HepG2 (cell line): ENCODE results near the gene ALDH4A1. TPM values are rescaled to one million over a fixed set of nuclear protein-coding genes. Genes with fewer than 3 reads are reported as not detected.
"Not testable (repeated sequence)": the region's sequence is repeated elsewhere in the genome, so short reads cannot be mapped to it uniquely, and the experiment has no call there.

Experiments
- ATAC-seq: fragments of 200-7000 bp; cut with Tn5 transposase; 3 replicates; pipeline ENCODE4 v1.9.1; 2020; ENCODE audit warnings: mild to moderate bottlenecking, moderate library complexity
- BruUV-seq: library from RNA; stranded (reverse); fragments of 400-500 nt; replicated peaks from 2 replicates; lab custom pipeline; 2021; lab: Mats Ljungman, UMichigan
- CTCF ChIA-PET: fragments of 300-600 bp; formaldehyde crosslinking; extraction: SDS; loops from one replicate; lab custom pipeline; 2021; ENCODE audit warnings: low total read pairs, inconsistent platforms, low intra/inter-chr PET ratio; lab: Yijun Ruan, JAX
- POLR2A ChIA-PET: fragments of 350-600 bp; sonication (Branson Sonifier 250); formaldehyde crosslinking; loops from one replicate; lab custom pipeline; 2020; ENCODE audit warnings: antibody characterized with exemption, inconsistent platforms; lab: Yijun Ruan, JAX
- DNase-seq: peaks from one replicate; pipeline ENCODE4 v3.0.0-alpha.2; 2015; ENCODE audit warnings: low spot score
- FAIRE-seq: peaks from 3 replicates; lab custom pipeline; 2011; peaks lifted over from hg19 to GRCh38; lab: Jason Lieb, UNC
- H2AFZ ChIP-seq: one replicate; pipeline ENCODE4 v1.6.1; 2011; ENCODE audit warnings: low read length, inconsistent platforms
- H3K27ac ChIP-seq: fragments of 300-600 bp; 3 replicates; pipeline ENCODE4 v1.8.0; 2011; ENCODE audit warnings: mixed run types, mild to moderate bottlenecking, mixed read lengths, low read length, inconsistent platforms; ENCODE audit not compliant: insufficient read depth; ENCODE audit errors: extremely low read length
- H3K27me3 ChIP-seq, 2 experiments: fragments of 200-600 bp in 1 of 2; 2 replicates in 1 of 2; 3 replicates in 1 of 2; pipeline versions ENCODE4 v1.6.0 to v1.8.0; 2011; ENCODE audit warnings: low read length in 2 of 2, mild to moderate bottlenecking in 2 of 2, moderate library complexity in 2 of 2, inconsistent platforms in 1 of 2; ENCODE audit not compliant: insufficient read depth in 2 of 2, control insufficient read depth in 1 of 2
- H3K36me3 ChIP-seq, 2 experiments: fragments of 200-600 bp in 1 of 2; replicated peaks in 1 of 2; 2 replicates in 1 of 2; 3 replicates in 1 of 2; pipeline versions ENCODE4 v1.5.1 to v1.8.0; 2011; ENCODE audit warnings: low read length in 2 of 2, inconsistent platforms in 1 of 2; ENCODE audit not compliant: insufficient read depth in 2 of 2, control insufficient read depth in 1 of 2
- H3K4me1 ChIP-seq: 2 replicates; pipeline ENCODE4 v1.5.1; 2012; ENCODE audit warnings: low read length, inconsistent platforms; ENCODE audit not compliant: insufficient read depth
- H3K4me2 ChIP-seq: 2 replicates; pipeline ENCODE4 v1.6.0; 2011; ENCODE audit warnings: low read depth, low read length, inconsistent platforms
- H3K4me3 ChIP-seq, 3 experiments: fragments of 200-600 bp in 1 of 3; sonication (generic), shearing (Covaris generic) in 1 of 3; replicated peaks in 1 of 3; 2 replicates each; pipeline ENCODE4 v1.5.1; 2011 to 2016; ENCODE audit warnings: low read length in 3 of 3, inconsistent platforms in 2 of 3, low read depth in 2 of 3, mild to moderate bottlenecking in 2 of 3, control low read depth in 1 of 3, mixed read lengths in 1 of 3; ENCODE audit not compliant: insufficient read depth in 1 of 3
- H3K79me2 ChIP-seq: one replicate; pipeline ENCODE4 v1.6.1; 2011; ENCODE audit warnings: low read length, inconsistent platforms; ENCODE audit not compliant: insufficient read depth
- H3K9ac ChIP-seq: 2 replicates; pipeline ENCODE4 v1.6.0; 2011; ENCODE audit warnings: mild to moderate bottlenecking, low read depth, low read length, inconsistent platforms; ENCODE audit not compliant: insufficient read depth
- H3K9me3 ChIP-seq: 2 replicates; pipeline ENCODE4 v1.5.1; 2012; ENCODE audit warnings: mild to moderate bottlenecking, low read length
- H4K20me1 ChIP-seq: 2 replicates; pipeline ENCODE4 v1.6.0; 2011; ENCODE audit warnings: inconsistent platforms, mild to moderate bottlenecking, low read length, moderate library complexity; ENCODE audit not compliant: insufficient read depth
- ADNP ChIP-seq: sonication (generic); formaldehyde crosslinking; IDR thresholded peaks from 2 replicates; pipeline ENCODE4 v1.4.0; 2020; ENCODE audit warnings: missing genetic modification reagents
- ATF7-NPFF ChIP-seq: sonication (generic); formaldehyde crosslinking; IDR thresholded peaks from 2 replicates; pipeline ENCODE4 v1.8.1; 2023; ENCODE audit warnings: mild to moderate bottlenecking, low read depth, missing genetic modification reagents, moderate library complexity
- CHD4 ChIP-seq: fragments of 200-600 bp; sonication (generic); IDR thresholded peaks from 2 replicates; pipeline ENCODE4 v1.7.0; 2017; ENCODE audit warnings: mild to moderate bottlenecking, low read length, borderline replicate concordance
- DBP ChIP-seq: sonication (generic); formaldehyde crosslinking; IDR thresholded peaks from 2 replicates; pipeline ENCODE4 v1.4.0; 2020; ENCODE audit warnings: missing genetic modification reagents; ENCODE audit errors: not compliant biosample characterization
- DR1 ChIP-seq: sonication (generic); formaldehyde crosslinking; IDR thresholded peaks from 2 replicates; pipeline ENCODE4 v1.8.0; 2021; ENCODE audit warnings: mild to moderate bottlenecking, missing genetic modification reagents, inconsistent platforms
- EZH2 ChIP-seq: conservative IDR thresholded peaks from 2 replicates; pipeline ENCODE4 v1.6.1; 2012; ENCODE audit warnings: mild to moderate bottlenecking, low read depth, low read length, moderate library complexity
- HOXA3 ChIP-seq: sonication (generic); formaldehyde crosslinking; IDR thresholded peaks from 2 replicates; pipeline ENCODE4 v1.5.0; 2020; ENCODE audit warnings: missing genetic modification reagents
- KLF16 ChIP-seq, 2 experiments: sonication (generic) in 1 of 2; formaldehyde crosslinking in 1 of 2; IDR thresholded peaks; 2 replicates each; pipeline versions ENCODE4 v1.6.1 to v1.8.0; 2016 to 2023; ENCODE audit warnings: missing genetic modification reagents in 2 of 2, missing compliant biosample characterization in 1 of 2
- POGZ ChIP-seq: sonication (generic); formaldehyde crosslinking; IDR thresholded peaks from 2 replicates; pipeline ENCODE4 v1.4.0; 2020; ENCODE audit warnings: mild to moderate bottlenecking, missing genetic modification reagents
- THAP7 ChIP-seq: sonication (generic); formaldehyde crosslinking; IDR thresholded peaks from 2 replicates; pipeline ENCODE4 v1.8.1; 2023; ENCODE audit warnings: mild to moderate bottlenecking, missing genetic modification reagents
- ZBTB38 ChIP-seq: sonication (generic); formaldehyde crosslinking; IDR thresholded peaks from 2 replicates; pipeline ENCODE4 v1.5.1; 2020; ENCODE audit warnings: mild to moderate bottlenecking, missing genetic modification reagents
- ZMYM3 ChIP-seq: sonication (generic); formaldehyde crosslinking; IDR thresholded peaks from 2 replicates; pipeline ENCODE4 v1.5.1; 2020; ENCODE audit warnings: mild to moderate bottlenecking, missing genetic modification reagents
- ZNF629 ChIP-seq: sonication (generic); formaldehyde crosslinking; conservative IDR thresholded peaks from 2 replicates; pipeline ENCODE4 v1.5.0; 2020; ENCODE audit warnings: missing genetic modification reagents
- ZNF841 ChIP-seq: sonication (generic); formaldehyde crosslinking; IDR thresholded peaks from 2 replicates; pipeline ENCODE4 v1.8.1; 2023; ENCODE audit warnings: missing genetic modification reagents, borderline replicate concordance
- WGBS: methylation state at CpG from one replicate; pipeline ENCODE4 v1.1.6; 2017; ENCODE audit warnings: low lambda C conversion rate; 5-methylcytosine and 5-hydroxymethylcytosine counted together
- in situ Hi-C: cut with HindIII; loops from 2 replicates; pipeline ENCODE4 v1.10.0; 2017; ENCODE audit warnings: low pct_unique_long_range_greater_than_20kb; ENCODE audit not compliant: extremely low pct_ligation_motif_present
- intact Hi-C: fragments of 100-400 bp; cut with micrococcal nuclease; formaldehyde crosslinking; loops from one replicate; pipeline ENCODE4 v1.10.0; 2022; ENCODE audit not compliant: unreplicated experiment
- polyA plus RNA-seq, 8 experiments: library from polyadenylated mRNA; depleted of rRNA in 3 of 8; stranded (reverse) in 7 of 8; unstranded in 1 of 8; fragments of >200 nt; fragmentation: Illumina TruSeq in 4 of 8; extraction: Trizol in 4 of 8; gene quantifications; 2 replicates each; pipeline versions ENCODE4 v1.2.1 to v1.2.3, GENCODE V29; 2011 to 2016; ENCODE audit warnings: low read depth in 4 of 8, missing spikeins in 1 of 8, mixed read lengths in 1 of 8; ENCODE audit not compliant: insufficient read depth in 1 of 8
- total RNA-seq, 5 experiments: library from RNA; depleted of rRNA; stranded (reverse); fragments of >200 nt; fragmentation: Illumina TruSeq; extraction: Trizol; gene quantifications; 2 replicates each; pipeline ENCODE4 v1.2.3, GENCODE V29; 2016; ENCODE audit warnings: low read depth in 1 of 5

ALDH4A1 gene
- total and polyA plus RNA-seq, 2 of the 13 experiments (the other 11 are each of a cell fraction or from before 2014, with no cell fraction given), result 76.4 to 240 TPM

GRCh38 chr1:18893120-18893519 is 9.2 kb downstream of the ALDH4A1 start:
- peaks cover 16 to 43% of the 10 kb centered on the region in 2 experiments for H3K36me3 ChIP-seq

GRCh38 chr1:18891858-18892257 is 10.5 kb downstream of the ALDH4A1 start:
- not testable (repeated sequence) for ATAC-seq

More at GRCh38 chr1:18893120-18893519, 9.2 kb downstream of the ALDH4A1 start:
- in situ Hi-C loops (no loop called here), intact Hi-C loops (no loop called here)
- Histone ChIP-seq H3K27ac (no peak overlapping the region), H3K4me2 (peak overlapping the region; percentile 11; the same call in 1 of the 2 replicates), H4K20me1 (peaks cover 78% of the 10 kb centered on the region), H3K9ac (no peak overlapping the region), H3K27me3 (no peaks in the 10 kb centered on the region), H2AFZ (no peak overlapping the region), H3K9me3 (no peaks in the 10 kb centered on the region), H3K79me2 (peaks cover 73% of the 10 kb centered on the region), H3K4me3 (no peak overlapping the region), H3K4me1 (peaks cover 76% of the 10 kb centered on the region)
- ChIA-PET POLR2A (interaction anchor here (0.9 kb wide), 1 partner anchor 10 kb away, joined by 3 read pairs; the partner anchor contains the start of gene ALDH4A1), CTCF (no interaction called here)
- TF ChIP-seq DBP (CRISPR knock-in tag) (no peak), ZNF841 (no peak), KLF16 (CRISPR knock-in tag; IDR thresholded peaks at IDR 0.05) (no peak), DR1 (no peak), ZBTB38 (CRISPR knock-in tag) (no peak), ADNP (CRISPR knock-in tag) (peak; percentile 46; the same call in 1 of the 2 replicates), ZMYM3 (CRISPR knock-in tag) (peak; percentile 60; the same call in 1 of the 2 replicates), ZNF629 (CRISPR knock-in tag) (peak; percentile 98), HOXA3 (no peak), CHD4 (peak; percentile 84; the same call in 1 of the 2 replicates), THAP7 (CRISPR knock-in tag) (no peak), EZH2 (no peak), ATF7-NPFF (CRISPR knock-in tag) (0 out of 2 replicates have a peak, but pooled peaks have one; percentile 44), POGZ (CRISPR knock-in tag) (no peak)
- BruUV-seq, result no TSS peak
- ATAC-seq (no peak), DNase-seq (no peak), FAIRE-seq (no peak)
- 90% methylated on average over 7 of the region's 7 CpGs for WGBS

More at GRCh38 chr1:18891858-18892257, 10.5 kb downstream of the ALDH4A1 start:
- Histone ChIP-seq H3K4me1 (peaks cover 64% of the 10 kb centered on the region), H3K79me2 (peaks cover 63% of the 10 kb centered on the region), H4K20me1 (peaks cover 73% of the 10 kb centered on the region), H3K36me3 (peaks cover 18 to 43% of the 10 kb centered on the region in 2 experiments)
- WGBS, result 95% methylated on average over 7 of the region's 7 CpGs
- BruUV-seq, DNase-seq, H3K9ac ChIP-seq, in situ Hi-C loops, H3K4me2 ChIP-seq, H3K4me3 ChIP-seq, H3K27ac ChIP-seq, H3K27me3 ChIP-seq, intact Hi-C loops, H3K9me3 ChIP-seq, FAIRE-seq, H2AFZ ChIP-seq, CTCF ChIA-PET: not testable (repeated sequence)
- POLR2A ChIA-PET, result interaction anchor here (1.0 kb wide), 1 partner anchor 11 kb away, joined by 4 read pairs; the partner anchor contains the start of gene ALDH4A1
